ENCODE measurements around the gene HMGA1.

HMGA1 gene

DNA sequence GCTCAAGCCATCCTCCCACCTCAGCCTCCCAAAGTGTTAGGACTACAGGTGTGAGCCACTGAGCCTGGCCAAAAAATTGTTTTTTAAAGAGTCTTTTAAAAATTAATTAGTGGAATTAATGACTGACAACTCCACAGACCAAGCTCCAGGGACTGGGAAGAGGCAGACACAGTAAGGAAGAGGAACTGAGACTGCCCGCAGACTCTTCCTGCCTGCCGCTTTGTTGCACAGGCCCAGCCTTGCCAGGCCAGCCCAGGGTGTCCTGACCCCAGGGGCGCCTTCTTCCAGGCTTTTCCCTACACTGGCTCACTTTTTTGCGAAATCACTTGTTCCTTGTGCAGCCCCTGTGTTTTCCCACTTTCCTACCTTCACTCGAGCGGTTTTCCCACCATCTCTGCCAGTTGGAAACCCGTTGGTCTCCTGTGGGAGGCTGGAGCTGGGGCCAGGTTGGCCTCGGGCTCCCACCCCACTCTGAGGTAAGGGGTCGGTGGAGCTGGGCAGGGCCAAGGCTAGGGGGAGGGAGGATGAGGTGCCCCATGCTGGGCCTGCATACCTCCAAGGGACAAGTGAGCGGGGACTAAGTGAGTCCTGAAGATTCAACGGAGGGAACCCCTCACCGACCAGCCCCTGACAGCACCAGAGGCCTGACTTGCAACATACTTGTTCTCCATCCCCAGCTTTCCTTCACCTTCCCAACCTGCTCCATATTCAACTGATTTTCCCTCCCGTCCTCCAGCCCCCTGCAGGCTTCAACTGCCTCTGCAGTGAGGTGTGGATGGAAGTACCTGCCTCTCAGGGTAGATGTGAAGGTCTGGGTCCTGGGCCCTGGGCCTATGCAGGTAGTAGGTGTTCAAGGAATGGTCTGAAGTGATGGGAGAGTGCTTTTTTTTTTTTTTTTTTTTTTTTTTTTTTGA, 35.6 kb downstream of the HMGA1 start:
- no peak for TF ChIP-seq CTCF (IDR thresholded peaks at IDR 0.05; ENCODE audit: control extremely low read depth, extremely low read depth, low read depth, missing control alignments)
- DNase-seq (ENCODE audit: extremely low spot score): no peak
- POLR2A ChIA-PET: no interaction called here
- CTCF ChIA-PET: interaction anchor here (0.8 to 2.7 kb wide), 3 partner anchors 16 to 76 kb away, joined by 3 to 11 read pairs (median 6); partner anchors contain the start of gene SMIM29

DNA sequence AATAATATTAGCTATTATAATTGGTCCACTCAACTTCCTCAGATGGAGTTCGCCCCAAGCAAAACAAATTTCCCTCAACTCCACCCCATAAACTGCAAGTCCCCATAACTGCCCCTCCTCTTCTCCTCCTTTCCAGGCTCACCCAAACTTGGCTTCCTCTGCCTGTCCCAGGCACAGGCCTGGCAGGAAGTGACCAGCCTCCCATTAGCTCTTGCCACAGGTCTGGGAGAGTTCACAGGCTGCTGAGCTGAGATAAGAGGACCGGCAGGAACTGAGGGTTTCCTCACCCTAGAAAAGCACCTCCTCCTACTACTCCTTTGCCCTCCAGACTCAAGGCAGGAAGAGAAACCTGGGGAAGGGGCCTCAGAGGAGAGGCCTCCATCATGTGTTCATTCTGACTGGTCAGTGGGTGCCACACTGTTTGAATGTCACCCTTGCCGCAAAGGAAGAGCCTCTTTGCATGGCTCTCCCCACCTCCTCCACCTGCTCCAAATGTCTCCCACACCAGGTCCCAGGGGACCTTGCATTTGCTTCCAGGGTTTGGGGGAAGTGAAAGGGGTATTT, 36.7 kb downstream of the HMGA1 start:
- POLR2A ChIA-PET: no interaction called here
- DNase-seq (ENCODE audit: extremely low spot score): peak; percentile 42
- no peak for TF ChIP-seq CTCF (IDR thresholded peaks at IDR 0.05; ENCODE audit: control extremely low read depth, extremely low read depth, low read depth, missing control alignments)
- CTCF ChIA-PET: interaction anchor here (0.8 to 2.7 kb wide), 3 partner anchors 15 to 77 kb away, joined by 3 to 11 read pairs (median 6); partner anchors contain the start of gene SMIM29

- TF ChIP-seq CTCF (IDR thresholded peaks at IDR 0.05; ENCODE audit: control extremely low read depth, extremely low read depth, low read depth, missing control alignments): no peak
- DNase-seq (ENCODE audit: extremely low spot score): no peak
- CTCF ChIA-PET: interaction anchor here (2.7 kb wide), 1 partner anchor 25 kb away, joined by 11 read pairs; the partner anchor contains the start of gene SMIM29
- POLR2A ChIA-PET: no interaction called here
These were observed 37.5 kb downstream of the HMGA1 start for GRCh38 chr6:34274129-34274528.

GRCh38 chr6:34275128-34275804, 38.6 kb downstream of the HMGA1 start:
- POLR2A ChIA-PET: no interaction called here
- TF ChIP-seq CTCF (IDR thresholded peaks at IDR 0.05; ENCODE audit: control extremely low read depth, extremely low read depth, low read depth, missing control alignments): no peak
- no peak for DNase-seq (ENCODE audit: extremely low spot score)
- CTCF ChIA-PET: interaction anchor here (0.8 to 1.0 kb wide), 2 partner anchors 26 to 965 kb away, joined by 3 read pairs; no protein-coding TSS in a partner anchor

DNA sequence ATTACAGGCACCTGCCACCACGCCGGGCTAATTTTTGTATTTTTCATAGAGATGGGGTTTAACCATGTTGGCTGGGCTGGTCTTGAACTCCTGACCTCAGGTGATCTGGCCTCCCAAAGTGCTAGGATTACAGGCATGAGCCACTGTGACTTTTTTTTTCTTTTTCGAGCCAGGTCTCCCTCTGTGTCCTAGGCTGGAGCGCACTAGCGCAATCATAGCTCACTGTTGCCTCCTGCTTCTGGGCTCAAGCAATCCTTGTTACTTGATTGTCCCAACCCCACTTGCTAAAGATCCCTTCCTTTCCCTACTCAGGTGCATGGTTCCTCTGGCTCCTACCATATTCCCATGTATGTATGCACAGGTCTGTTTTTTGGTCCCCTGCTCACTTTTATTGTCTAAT, 39.5 kb downstream of the HMGA1 start:
- no peak for DNase-seq (ENCODE audit: extremely low spot score)
- TF ChIP-seq CTCF (IDR thresholded peaks at IDR 0.05; ENCODE audit: control extremely low read depth, extremely low read depth, low read depth, missing control alignments): no peak
- CTCF ChIA-PET: no interaction called here
- POLR2A ChIA-PET: interaction anchor here (0.7 kb wide), 1 partner anchor 363 kb away, joined by 3 read pairs; no protein-coding TSS in a partner anchor

All from GM10248 (cell line).